HG03354 (cell line): ENCODE measurements around the gene SPPL2B.

Experiments
- ATAC-seq: cut with Tn5 transposase; IDR thresholded peaks from one replicate; pipeline ENCODE4 v1.9.1; 2021; ENCODE audit warnings: mild to moderate bottlenecking; ENCODE audit not compliant: unreplicated experiment, poor library complexity, severe bottlenecking

SPPL2B gene

DNA sequence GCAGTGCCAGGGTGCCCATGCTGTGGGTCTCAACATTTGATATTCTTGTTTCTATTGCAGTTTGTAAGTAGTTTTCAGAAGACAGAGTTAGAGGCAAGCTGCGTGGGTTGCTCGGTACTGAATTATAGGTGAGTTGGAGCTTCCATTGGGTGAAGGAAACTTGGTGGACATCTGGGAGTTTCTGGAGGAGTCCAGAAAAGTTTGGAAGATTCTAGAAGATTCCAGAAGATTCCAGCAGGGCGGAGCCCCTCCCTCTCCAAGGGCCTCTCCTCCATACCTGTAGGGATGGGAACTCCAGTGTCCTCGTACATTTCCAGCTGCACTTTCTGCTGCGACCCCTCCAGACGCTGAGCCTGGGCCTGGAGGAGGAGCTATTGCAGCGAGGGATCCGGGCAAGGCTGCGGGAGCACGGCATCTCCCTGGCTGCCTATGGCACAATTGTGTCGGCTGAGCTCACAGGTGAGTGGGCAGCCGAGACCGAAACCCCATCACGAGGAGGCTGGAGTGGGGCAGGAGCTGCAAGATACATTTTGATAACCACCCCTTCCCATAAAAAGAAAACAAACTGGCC, 70.3 kb downstream of the SPPL2B start:
- ATAC-seq, result no peak

DNA sequence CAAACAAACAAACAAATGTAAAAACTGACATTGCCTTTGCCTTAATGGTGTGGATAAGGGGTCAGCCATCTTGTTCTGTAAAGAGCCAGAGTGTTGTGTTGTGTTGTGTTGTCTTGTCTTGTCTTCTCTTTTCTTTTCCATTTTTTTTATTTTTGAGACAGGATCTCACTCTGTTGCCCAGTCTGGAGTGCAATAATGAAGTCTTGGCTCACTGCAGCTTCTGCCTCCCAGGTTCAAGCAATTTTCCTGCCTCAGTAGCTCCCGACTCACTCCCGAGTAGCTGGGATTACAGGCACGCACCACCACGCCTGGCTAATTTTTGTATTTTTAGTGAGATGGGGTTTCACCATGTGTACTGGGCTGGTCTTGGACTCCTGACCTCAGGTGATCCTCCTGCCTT, 71.1 kb downstream of the SPPL2B start:
- ATAC-seq, result no peak
